Ascending aorta (tissue), 2 donors: ENCODE data around the gene RIOK3. TPM values are rescaled to one million over a fixed set of nuclear protein-coding genes. Genes with fewer than 3 reads are reported as not detected.
"Not testable (repeated sequence)": the region's sequence is repeated elsewhere in the genome, so short reads cannot be mapped to it uniquely, and the experiment has no call there.

Experiments
- DNase-seq, 2 donors: peaks; one replicate each; pipeline ENCODE4 v3.0.0-alpha.2; 2019; ENCODE audit warnings: low spot score in 2 of 2
- H3K27ac ChIP-seq, 2 donors: fragments of 200-600 bp; sonication (generic); one replicate each; pipeline ENCODE4 v1.5.1; 2016 to 2017; ENCODE audit warnings: mild to moderate bottlenecking in 1 of 2
- H3K27me3 ChIP-seq: fragments of 200-600 bp; sonication (generic); one replicate; pipeline ENCODE4 v1.5.1; 2017
- H3K36me3 ChIP-seq, 2 donors: fragments of 200-600 bp; sonication (generic); one replicate each; pipeline ENCODE4 v1.5.1; 2016
- H3K4me1 ChIP-seq, 2 donors: fragments of 200-600 bp; sonication (generic); one replicate each; pipeline ENCODE4 v1.5.1; 2016 to 2017; ENCODE audit warnings: mild to moderate bottlenecking in 1 of 2
- H3K4me3 ChIP-seq, 2 donors: fragments of 200-600 bp; sonication (generic); one replicate each; pipeline ENCODE4 v1.5.1; 2016 to 2017; ENCODE audit warnings: mild to moderate bottlenecking in 1 of 2
- H3K9me3 ChIP-seq, 2 donors: fragments of 200-600 bp; sonication (generic); one replicate each; pipeline ENCODE4 v1.5.1; 2016
- intact Hi-C: fragments of 100-400 bp; cut with DNase I; formaldehyde crosslinking; loops from one replicate; pipeline ENCODE4 v1.15.1; 2023
- total RNA-seq: library from RNA; depleted of rRNA; stranded (reverse); fragments of >200 nt; gene quantifications from one replicate; pipeline ENCODE4 v1.1.0, GENCODE V29; 2016
- TF ChIP-seq, protein P1 (sequence below), 3 experiments: fragments of 200-600 bp in 2 of 3; fragments of 450-650 bp in 1 of 3; sonication (generic) in 2 of 3; IDR thresholded peaks; one replicate each; pipeline ENCODE4 v1.5.1; 2016 to 2019; ENCODE audit warnings: antibody characterized with exemption in 3 of 3, mild to moderate bottlenecking in 1 of 3, moderate library complexity in 1 of 3

Gene RIOK3
- total RNA-seq, 1 donor from 2014 or later = 9.3 TPM

DNA sequence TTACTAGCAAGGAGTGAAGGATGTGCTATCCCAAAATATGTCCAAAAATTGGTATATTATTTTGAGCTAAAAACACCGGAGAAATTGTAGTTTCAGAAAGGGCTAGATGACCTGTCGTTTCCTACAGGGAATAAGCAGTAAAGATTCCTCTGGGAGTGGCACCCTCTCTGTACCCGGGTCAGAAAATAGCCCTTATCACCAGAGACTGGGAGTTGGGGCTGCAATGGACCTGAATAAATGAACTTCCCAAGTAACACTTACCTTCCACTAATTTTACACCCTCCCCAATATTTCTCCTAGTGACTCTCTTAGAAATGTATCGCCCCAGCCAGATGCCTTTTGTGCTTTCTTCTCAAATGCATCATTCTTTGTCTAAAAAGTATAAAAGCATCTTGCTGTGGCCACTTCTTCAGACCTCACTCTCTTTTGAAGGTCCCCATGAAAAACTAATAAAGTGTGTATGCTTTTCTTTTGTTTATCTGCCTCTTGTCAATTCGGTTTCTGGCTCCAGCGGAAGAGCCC lies 49.5 kb downstream of the RIOK3 start:
- H3K4me1 ChIP-seq = peaks cover 0 to 24% of the 10 kb centered on the region in 2 donors
- intact Hi-C loops = loop anchor here (1.0 to 10.0 kb wide), 8 partner anchors 14 to 568 kb away; partner anchors contain the start of genes CABLES1, NPC1, RBBP8 and RIOK3
- peak overlapping the region; percentile 96 to 97 for H3K27ac ChIP-seq
- H3K27me3 ChIP-seq = no peaks in the 10 kb centered on the region
- H3K9me3 ChIP-seq = no peaks in the 10 kb centered on the region
- peak overlapping the region; percentile 90 to 98 for H3K4me3 ChIP-seq
- H3K36me3 ChIP-seq = peaks cover 0 to 3% of the 10 kb centered on the region in 2 donors
- no peak for DNase-seq
- TF ChIP-seq, protein P1, sequence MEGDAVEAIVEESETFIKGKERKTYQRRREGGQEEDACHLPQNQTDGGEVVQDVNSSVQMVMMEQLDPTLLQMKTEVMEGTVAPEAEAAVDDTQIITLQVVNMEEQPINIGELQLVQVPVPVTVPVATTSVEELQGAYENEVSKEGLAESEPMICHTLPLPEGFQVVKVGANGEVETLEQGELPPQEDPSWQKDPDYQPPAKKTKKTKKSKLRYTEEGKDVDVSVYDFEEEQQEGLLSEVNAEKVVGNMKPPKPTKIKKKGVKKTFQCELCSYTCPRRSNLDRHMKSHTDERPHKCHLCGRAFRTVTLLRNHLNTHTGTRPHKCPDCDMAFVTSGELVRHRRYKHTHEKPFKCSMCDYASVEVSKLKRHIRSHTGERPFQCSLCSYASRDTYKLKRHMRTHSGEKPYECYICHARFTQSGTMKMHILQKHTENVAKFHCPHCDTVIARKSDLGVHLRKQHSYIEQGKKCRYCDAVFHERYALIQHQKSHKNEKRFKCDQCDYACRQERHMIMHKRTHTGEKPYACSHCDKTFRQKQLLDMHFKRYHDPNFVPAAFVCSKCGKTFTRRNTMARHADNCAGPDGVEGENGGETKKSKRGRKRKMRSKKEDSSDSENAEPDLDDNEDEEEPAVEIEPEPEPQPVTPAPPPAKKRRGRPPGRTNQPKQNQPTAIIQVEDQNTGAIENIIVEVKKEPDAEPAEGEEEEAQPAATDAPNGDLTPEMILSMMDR (IDR thresholded peaks at IDR 0.05) = peak in 1 of 3 experiments; percentile 11

DNA sequence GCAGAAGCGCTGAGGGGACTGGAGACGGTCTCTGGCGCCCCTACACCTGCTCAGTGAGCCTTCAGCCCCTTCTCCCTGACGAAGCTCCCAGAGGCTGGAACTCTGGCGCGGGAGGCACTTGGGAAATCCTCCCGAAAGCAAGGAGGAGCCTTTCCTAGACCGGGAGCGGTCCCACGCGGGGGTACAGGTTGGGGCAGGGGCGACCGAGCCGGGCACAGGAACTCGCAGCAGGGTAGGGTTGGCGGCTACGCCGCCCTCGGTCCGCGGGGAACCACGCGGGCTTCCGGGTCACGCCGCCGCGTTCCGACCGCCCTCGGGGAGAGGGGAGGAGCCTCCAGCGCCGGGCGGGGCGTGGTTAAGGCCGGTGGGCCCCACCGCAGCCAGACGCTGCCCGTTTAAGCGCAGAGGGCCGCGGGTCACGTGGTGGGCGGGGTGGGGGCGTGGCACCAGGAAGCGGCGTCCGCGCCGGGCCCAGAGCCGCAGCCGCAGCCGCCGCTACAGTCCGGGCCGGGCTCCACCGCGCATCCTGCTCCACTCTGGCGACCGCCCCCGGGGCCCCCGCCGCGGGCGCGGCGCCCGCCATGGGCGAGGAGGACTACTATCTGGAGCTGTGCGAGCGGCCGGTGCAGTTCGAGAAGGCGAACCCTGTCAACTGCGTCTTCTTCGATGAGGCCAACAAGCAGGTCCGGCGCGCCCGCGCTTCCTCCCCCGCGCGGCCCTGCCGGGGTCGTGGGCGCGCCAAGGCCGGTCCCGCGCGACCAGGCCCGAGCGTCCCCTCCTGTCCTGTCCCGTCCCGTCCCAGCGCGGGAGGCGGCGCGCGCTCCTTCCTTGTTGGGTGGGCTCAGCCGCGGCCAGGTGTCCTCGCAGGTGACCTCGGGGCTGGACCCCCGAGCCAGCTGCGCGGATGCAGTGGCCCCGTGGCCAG lies 50.2 kb downstream of the RIOK3 start, which contains the start of gene RMC1:
RMC1 (plus strand) TSS at position 474 of the 925 bp plus-strand sequence; CDS start at position 582, 108 bp downstream.
- intact Hi-C loops = loop anchor here (1.0 to 10.0 kb wide), 8 partner anchors 15 to 568 kb away; partner anchors contain the start of genes CABLES1, NPC1, RBBP8 and RIOK3
- Histone ChIP-seq H3K27me3 (no peaks in the 10 kb centered on the region), H3K4me1 (peaks cover 0 to 24% of the 10 kb centered on the region in 2 donors), H3K36me3 (peaks cover 6 to 10% of the 10 kb centered on the region in 2 donors), H3K4me3 (peak within 1 kb of the TSS; percentile 90 to 98), H3K27ac (peak within 1 kb of the TSS; percentile 96 to 97), H3K9me3 (no peaks in the 10 kb centered on the region)
- TF ChIP-seq, protein P1 (IDR thresholded peaks at IDR 0.05) = peak in 2 of 3 experiments; percentile 0 to 43
- peak; percentile 76 to 97 for DNase-seq

DNA sequence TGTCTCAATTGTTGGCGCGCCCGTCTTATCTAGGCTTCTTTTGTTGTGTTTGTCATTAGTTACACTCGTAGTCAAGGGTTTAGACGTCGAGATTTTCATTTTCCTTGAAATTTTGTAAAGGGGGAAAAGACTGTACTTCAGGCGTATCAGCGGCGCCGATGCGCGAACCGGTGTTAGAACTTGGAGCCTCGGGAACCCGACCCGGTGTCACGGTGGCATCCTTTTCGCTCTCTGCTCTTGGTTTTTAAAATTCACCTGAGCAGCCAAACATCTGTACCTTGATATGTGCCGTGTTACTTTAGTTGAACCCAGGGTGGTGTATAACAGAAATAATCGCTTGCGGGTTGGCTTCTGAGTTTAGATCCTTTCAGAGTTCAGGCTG lies 50.9 kb downstream of the RIOK3 start:
- no peaks in the 10 kb centered on the region for H3K27me3 ChIP-seq
- no peak for DNase-seq
- TF ChIP-seq, protein P1 (IDR thresholded peaks at IDR 0.05) = no peak
- peak overlapping the region; percentile 90 to 98 for H3K4me3 ChIP-seq
- intact Hi-C loops = loop anchor here (1.0 to 10.0 kb wide), 8 partner anchors 16 to 569 kb away; partner anchors contain the start of genes CABLES1, NPC1, RBBP8 and RIOK3
- peaks cover 6 to 16% of the 10 kb centered on the region in 2 donors for H3K36me3 ChIP-seq
- peak overlapping the region; percentile 96 to 97 for H3K27ac ChIP-seq
- H3K4me1 ChIP-seq = peaks cover 0 to 19% of the 10 kb centered on the region in 2 donors
- no peaks in the 10 kb centered on the region for H3K9me3 ChIP-seq

DNA sequence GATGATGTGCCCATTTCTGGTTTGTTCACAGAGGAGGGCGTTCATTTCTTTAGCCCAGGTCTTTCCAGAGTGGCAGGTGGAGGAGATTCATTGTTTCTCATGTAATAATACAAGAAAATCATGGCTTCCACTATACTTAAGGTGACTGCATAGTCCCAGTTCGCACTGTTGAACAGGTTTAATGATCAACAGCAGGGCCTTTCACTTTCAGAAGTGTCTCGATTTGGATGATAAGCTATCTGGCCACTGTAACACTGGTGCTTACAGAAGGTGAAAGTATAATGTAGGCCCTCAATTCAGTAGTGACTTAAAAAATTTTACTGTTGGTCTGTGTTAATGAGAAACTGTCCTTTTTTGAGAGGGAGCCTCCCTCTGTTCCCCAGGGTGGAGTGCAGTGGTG lies 51.6 kb downstream of the RIOK3 start:
- Histone ChIP-seq H3K9me3 (no peaks in the 10 kb centered on the region), H3K27me3 (no peaks in the 10 kb centered on the region), H3K36me3 (peaks cover 13 to 24% of the 10 kb centered on the region in 2 donors), H3K4me1 (peaks cover 0 to 18% of the 10 kb centered on the region in 2 donors), H3K4me3 (peak overlapping the region; percentile 90 to 98), H3K27ac (no peak overlapping the region)
- intact Hi-C loops = loop anchor here (5.0 to 10.0 kb wide), 5 partner anchors 67 to 570 kb away; partner anchors contain the start of genes CABLES1 and RBBP8
- no peak for DNase-seq
- TF ChIP-seq, protein P1 (IDR thresholded peaks at IDR 0.05) = no peak

DNA sequence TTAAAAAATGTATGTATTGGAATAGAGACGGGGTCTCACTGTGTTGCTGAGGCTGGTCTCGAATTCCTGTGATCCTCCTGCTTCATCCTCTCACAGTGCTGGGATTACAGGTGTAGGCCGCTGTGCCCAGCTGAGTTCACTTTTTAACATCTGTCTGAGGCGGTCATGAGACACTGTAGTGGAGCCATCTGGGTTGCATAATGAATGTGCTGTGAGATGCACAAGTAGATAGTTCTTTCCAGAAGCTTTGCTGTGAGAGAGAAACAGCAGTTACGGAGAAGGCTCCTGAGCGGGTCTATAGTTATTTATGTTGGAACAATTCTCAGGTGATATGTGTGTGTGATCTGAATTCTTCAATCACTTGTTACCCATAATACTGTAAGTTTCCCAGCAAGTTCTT lies 53.3 kb downstream of the RIOK3 start:
- Histone ChIP-seq H3K36me3 (peaks cover 25 to 40% of the 10 kb centered on the region in 2 donors), H3K4me1 (peaks cover 0 to 15% of the 10 kb centered on the region in 2 donors), H3K9me3 (no peaks in the 10 kb centered on the region), H3K27me3 (no peaks in the 10 kb centered on the region), H3K4me3 (no peak overlapping the region), H3K27ac (no peak overlapping the region)
- TF ChIP-seq, protein P1 (IDR thresholded peaks at IDR 0.05) = no peak
- DNase-seq = no peak
- intact Hi-C loops = loop anchor here (10.0 kb wide), 2 partner anchors 318 to 572 kb away; partner anchors contain the start of gene RBBP8

DNA sequence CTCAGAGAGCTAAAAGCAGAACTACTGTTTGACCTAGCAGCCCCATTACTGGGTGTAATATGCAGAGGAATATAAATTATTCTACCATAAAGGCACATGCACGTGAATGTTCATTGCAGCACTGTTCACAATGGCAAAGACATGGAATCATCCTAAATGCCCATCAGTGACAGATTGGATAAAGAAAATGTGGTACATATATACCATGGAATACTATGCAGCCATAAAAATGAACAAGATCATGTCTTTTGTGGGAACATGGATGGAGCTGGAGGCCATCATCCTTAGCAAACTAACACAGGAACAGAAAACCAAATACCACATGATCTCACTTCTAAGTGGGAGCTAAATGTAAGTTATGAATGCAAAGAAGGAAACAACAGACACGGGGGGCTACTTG lies 57.8 kb downstream of the RIOK3 start:
- H3K9me3 ChIP-seq, intact Hi-C loops, H3K27me3 ChIP-seq, H3K4me3 ChIP-seq, H3K27ac ChIP-seq, H3K4me1 ChIP-seq, DNase-seq: not testable (repeated sequence)
- peaks cover 33 to 46% of the 10 kb centered on the region in 2 donors for H3K36me3 ChIP-seq

DNA sequence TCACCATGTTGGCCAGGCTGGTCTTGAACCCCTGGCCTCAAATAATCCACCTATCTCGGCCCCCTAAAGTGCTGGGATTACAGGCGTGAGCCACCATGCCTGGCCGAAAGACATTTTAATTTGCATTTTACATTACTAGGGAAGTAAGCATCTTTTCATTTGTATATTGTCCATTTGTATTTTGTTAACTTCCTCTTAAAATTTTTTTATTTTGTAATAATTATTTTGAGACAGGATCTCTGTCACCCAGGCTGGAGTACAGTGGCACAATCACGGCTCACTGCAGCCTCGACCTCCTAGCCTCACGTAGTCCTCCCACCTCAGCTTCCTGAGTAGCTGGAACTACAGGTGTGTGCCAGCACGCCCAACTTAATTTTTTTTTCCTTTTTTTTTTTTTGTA lies 59.1 kb downstream of the RIOK3 start:
- intact Hi-C loops, H3K27me3 ChIP-seq, H3K9me3 ChIP-seq, H3K27ac ChIP-seq, DNase-seq, H3K4me1 ChIP-seq, H3K4me3 ChIP-seq: not testable (repeated sequence)
- H3K36me3 ChIP-seq = peaks cover 36 to 58% of the 10 kb centered on the region in 2 donors
